HG03139 (cell line): ENCODE measurements around the gene VIT.

Experiments
- ATAC-seq: cut with Tn5 transposase; IDR thresholded peaks from one replicate; pipeline ENCODE4 v1.9.1; 2021; ENCODE audit not compliant: unreplicated experiment

Gene VIT

GRCh38 chr2:36696533-36696932 lies at the start of gene VIT:
TSS of gene VIT (plus strand) at chr2:36696707. CDS start at chr2:36716371, 19,664 bp downstream.
- ATAC-seq, result no peak

GRCh38 chr2:36650031-36650829 lies 46.3 kb upstream of the VIT start:
- peak; percentile 74 for ATAC-seq

GRCh38 chr2:36653155-36653554 lies 43.4 kb upstream of the VIT start:
- no peak for ATAC-seq

- no peak for ATAC-seq
Measured at GRCh38 chr2:36653967-36654694, 42.4 kb upstream of the VIT start.

- no peak for ATAC-seq
Measured at GRCh38 chr2:36655453-36655852, 41.1 kb upstream of the VIT start.

GRCh38 chr2:36657703-36658102 lies 38.8 kb upstream of the VIT start:
- ATAC-seq, result no peak

GRCh38 chr2:36658277-36658748 lies 38.2 kb upstream of the VIT start:
- no peak for ATAC-seq

GRCh38 chr2:36659218-36659617 lies 37.3 kb upstream of the VIT start:
- ATAC-seq, result no peak

- ATAC-seq, result no peak
Measured at GRCh38 chr2:36659872-36660312, 36.6 kb upstream of the VIT start.

GRCh38 chr2:36662638-36663037 lies 33.9 kb upstream of the VIT start:
- no peak for ATAC-seq

GRCh38 chr2:36663295-36663694 lies 33.2 kb upstream of the VIT start:
- ATAC-seq, result no peak

GRCh38 chr2:36663851-36664695 lies 32.4 kb upstream of the VIT start:
- ATAC-seq, result peak; percentile 86

GRCh38 chr2:36664696-36665076 lies 31.8 kb upstream of the VIT start:
- ATAC-seq, result no peak

GRCh38 chr2:36667931-36668330 lies 28.6 kb upstream of the VIT start:
- no peak for ATAC-seq

- no peak for ATAC-seq
Measured at GRCh38 chr2:36670881-36671595, 25.5 kb upstream of the VIT start.

GRCh38 chr2:36671731-36672130 lies 24.8 kb upstream of the VIT start:
- no peak for ATAC-seq

GRCh38 chr2:36672199-36672598 lies 24.3 kb upstream of the VIT start:
- no peak for ATAC-seq

GRCh38 chr2:36675579-36676282 lies 20.8 kb upstream of the VIT start:
- no peak for ATAC-seq

- ATAC-seq, result no peak
Measured at GRCh38 chr2:36676364-36676763, 20.1 kb upstream of the VIT start.

GRCh38 chr2:36677386-36677785 lies 19.1 kb upstream of the VIT start:
- no peak for ATAC-seq
